ENCODE measurements around the gene ZNF565. TPM values are rescaled to one million over a fixed set of nuclear protein-coding genes. Genes with fewer than 3 reads are reported as not detected.

ZNF565 gene
- polyA plus RNA-seq, 1 donor (not counting 4 experiments of a cell fraction or from before 2014, with no cell fraction given), result 2.3 TPM

- FAIRE-seq (no peak), DNase-seq (ENCODE audit: low read depth, low spot score) (no peak)
- H3K79me2 ChIP-seq (ENCODE audit: control insufficient read depth, insufficient read depth, low read length), result no peaks in the 10 kb centered on the region
- H3K27ac ChIP-seq (ENCODE audit: control insufficient read depth, insufficient read depth, low read length), result no peak overlapping the region
- H3K4me1 ChIP-seq (ENCODE audit: control insufficient read depth, extremely low read depth, insufficient read depth, low read length), result no peaks in the 10 kb centered on the region
- no peak overlapping the region for H3K9ac ChIP-seq (ENCODE audit: control insufficient read depth, extremely low read depth, insufficient read depth, low read length)
- H3K9me3 ChIP-seq (ENCODE audit: control insufficient read depth, low read depth, low read length), result no peaks in the 10 kb centered on the region
- TF ChIP-seq EZH2 (IDR thresholded peaks at IDR 0.05; ENCODE audit: low read length) (no peak), CTCF (optimal IDR thresholded peaks at IDR 0.05 in 1 of 3, IDR thresholded peaks at IDR 0.05 in 1 of 3, conservative IDR thresholded peaks at IDR 0.05 in 1 of 3; ENCODE audit: extremely low read depth in 1 of 3, insufficient read depth in 2 of 3, low read length in 3 of 3) (no peak)
- H3K4me2 ChIP-seq (ENCODE audit: control insufficient read depth, extremely low read depth, insufficient read depth, low read depth, low read length), result no peak overlapping the region
- no peaks in the 10 kb centered on the region for H3K36me3 ChIP-seq (ENCODE audit: control insufficient read depth in 2 of 2, extremely low read depth in 1 of 2, insufficient read depth in 2 of 2, low read length in 2 of 2)
- H3K4me3 ChIP-seq (ENCODE audit: control insufficient read depth in 2 of 3, extremely low read depth in 1 of 3, insufficient read depth in 2 of 3, low read depth in 1 of 3, low read length in 3 of 3), result no peak overlapping the region
- dilution Hi-C loops (cut with MboI; ENCODE audit: extremely low pct_ligation_motif_present, low sequenced_read_pairs), result no loop called here
- H3K9me1 ChIP-seq (ENCODE audit: control insufficient read depth, extremely low read depth, insufficient read depth, low read length), result no peaks in the 10 kb centered on the region
- no peak overlapping the region for H2AFZ ChIP-seq (ENCODE audit: control insufficient read depth, low read length)
- no peaks in the 10 kb centered on the region for H3K27me3 ChIP-seq (ENCODE audit: control insufficient read depth, extremely low read depth, insufficient read depth, low read length)
- H4K20me1 ChIP-seq (ENCODE audit: control insufficient read depth, extremely low read depth, insufficient read depth, low read length), result no peaks in the 10 kb centered on the region
These were observed 42.5 kb upstream of the ZNF565 start for GRCh38 chr19:36256853-36257519.

- Histone ChIP-seq H3K4me3 (ENCODE audit: control insufficient read depth in 2 of 3, extremely low read depth in 1 of 3, insufficient read depth in 2 of 3, low read depth in 1 of 3, low read length in 3 of 3) (no peak overlapping the region), H3K27ac (ENCODE audit: control insufficient read depth, insufficient read depth, low read length) (no peak overlapping the region), H3K9me3 (ENCODE audit: control insufficient read depth, low read depth, low read length) (no peaks in the 10 kb centered on the region), H3K4me2 (ENCODE audit: control insufficient read depth, extremely low read depth, insufficient read depth, low read depth, low read length) (no peak overlapping the region), H3K4me1 (ENCODE audit: control insufficient read depth, extremely low read depth, insufficient read depth, low read length) (no peaks in the 10 kb centered on the region), H3K9ac (ENCODE audit: control insufficient read depth, extremely low read depth, insufficient read depth, low read length) (no peak overlapping the region), H3K27me3 (ENCODE audit: control insufficient read depth, extremely low read depth, insufficient read depth, low read length) (no peaks in the 10 kb centered on the region), H3K36me3 (ENCODE audit: control insufficient read depth in 2 of 2, extremely low read depth in 1 of 2, insufficient read depth in 2 of 2, low read length in 2 of 2) (no peaks in the 10 kb centered on the region), H3K9me1 (ENCODE audit: control insufficient read depth, extremely low read depth, insufficient read depth, low read length) (no peaks in the 10 kb centered on the region), H3K79me2 (ENCODE audit: control insufficient read depth, insufficient read depth, low read length) (no peaks in the 10 kb centered on the region), H2AFZ (ENCODE audit: control insufficient read depth, low read length) (no peak overlapping the region), H4K20me1 (ENCODE audit: control insufficient read depth, extremely low read depth, insufficient read depth, low read length) (no peaks in the 10 kb centered on the region)
- no peak for TF ChIP-seq CTCF (optimal IDR thresholded peaks at IDR 0.05 in 1 of 3, IDR thresholded peaks at IDR 0.05 in 1 of 3, conservative IDR thresholded peaks at IDR 0.05 in 1 of 3; ENCODE audit: extremely low read depth in 1 of 3, insufficient read depth in 2 of 3, low read length in 3 of 3)
- no peak for TF ChIP-seq EZH2 (IDR thresholded peaks at IDR 0.05; ENCODE audit: low read length)
- DNase-seq (ENCODE audit: low read depth, low spot score) (no peak), FAIRE-seq (no peak)
- dilution Hi-C loops (cut with MboI; ENCODE audit: extremely low pct_ligation_motif_present, low sequenced_read_pairs), result no loop called here
These were observed 41.6 kb upstream of the ZNF565 start for GRCh38 chr19:36256064-36256463.

Data from keratinocyte (primary cell).